Endothelial cell of umbilical vein (primary cell): ENCODE data around the gene EPB41L1. TPM values are rescaled to one million over a fixed set of nuclear protein-coding genes. Genes with fewer than 3 reads are reported as not detected.

ENCODE experiments used
- BruUV-seq: library from RNA; stranded (reverse); fragments of 400-500 nt; replicated peaks from 2 replicates; lab custom pipeline; 2021; lab: Mats Ljungman, UMichigan
- CTCF ChIA-PET: fragments of 300-600, 350-600 bp; sonication (Branson Sonifier 250); formaldehyde crosslinking; loops from one replicate; lab custom pipeline; 2021; ENCODE audit warnings: antibody characterized with exemption, inconsistent platforms; lab: Charles Lee
- POLR2A ChIA-PET: fragments of 300-600, 350-600 bp; sonication (Branson Sonifier 250); formaldehyde crosslinking; loops from one replicate; lab custom pipeline; 2021; ENCODE audit warnings: antibody characterized with exemption, inconsistent platforms; lab: Charles Lee
- DNase-seq: peaks from one replicate; pipeline ENCODE4 v3.0.0-alpha.2; 2011; ENCODE audit warnings: low read depth, low spot score
- FAIRE-seq: peaks from 2 replicates; lab custom pipeline; 2011; peaks lifted over from hg19 to GRCh38; lab: Jason Lieb, UNC
- H2AFZ ChIP-seq: 2 replicates; pipeline ENCODE4 v1.6.0; 2012; ENCODE audit warnings: low read depth, low read length, control low read depth, inconsistent platforms
- H3K27ac ChIP-seq: 2 replicates; pipeline ENCODE4 v1.5.1; 2011; ENCODE audit warnings: low read depth, mild to moderate bottlenecking, control low read depth, low read length, moderate library complexity; ENCODE audit not compliant: insufficient read depth
- H3K27me3 ChIP-seq, 2 experiments: 2 replicates each; pipeline versions ENCODE4 v1.6.0 to v1.6.1; 2011; ENCODE audit warnings: low read length in 2 of 2, mixed read lengths in 1 of 2; ENCODE audit not compliant: control insufficient read depth in 2 of 2, insufficient read depth in 2 of 2
- H3K36me3 ChIP-seq, 2 experiments: 2 replicates in 1 of 2; 3 replicates in 1 of 2; pipeline ENCODE4 v1.5.1; 2011; ENCODE audit warnings: low read length in 2 of 2, mild to moderate bottlenecking in 1 of 2, moderate library complexity in 1 of 2; ENCODE audit not compliant: control insufficient read depth in 2 of 2, insufficient read depth in 2 of 2; ENCODE audit errors: extremely low read depth in 1 of 2
- H3K4me1 ChIP-seq: 3 replicates; pipeline ENCODE4 v1.5.1; 2011; ENCODE audit warnings: mild to moderate bottlenecking, low read length; ENCODE audit not compliant: control insufficient read depth, insufficient read depth; ENCODE audit errors: extremely low read depth
- H3K4me2 ChIP-seq: 2 replicates; pipeline ENCODE4 v1.6.1; 2011; ENCODE audit warnings: low read length, control low read depth, mixed read lengths; ENCODE audit not compliant: insufficient read depth
- H3K4me3 ChIP-seq, 3 experiments: fragments of 200-600 bp in 1 of 3; sonication (generic), shearing (Covaris generic) in 1 of 3; replicated peaks in 1 of 3; 2 replicates each; pipeline ENCODE4 v1.5.1; 2011 to 2016; ENCODE audit warnings: control low read depth in 3 of 3, low read length in 3 of 3, mild to moderate bottlenecking in 2 of 3, inconsistent platforms in 1 of 3, low read depth in 1 of 3, moderate library complexity in 1 of 3; ENCODE audit not compliant: insufficient read depth in 1 of 3
- H3K79me2 ChIP-seq: 2 replicates; pipeline ENCODE4 v1.6.0; 2012; ENCODE audit warnings: low read length, inconsistent platforms; ENCODE audit not compliant: control insufficient read depth, insufficient read depth
- H3K9ac ChIP-seq: replicated peaks from 2 replicates; pipeline ENCODE3; 2011; ENCODE audit warnings: low read length, control low read depth; ENCODE audit not compliant: insufficient read depth; ENCODE audit errors: extremely low read depth
- H3K9me1 ChIP-seq: replicated peaks from 3 replicates; pipeline ENCODE4 v1.6.0; 2011; ENCODE audit warnings: mild to moderate bottlenecking, low read length; ENCODE audit not compliant: control insufficient read depth, insufficient read depth; ENCODE audit errors: extremely low read depth
- H3K9me3 ChIP-seq: replicated peaks from 2 replicates; pipeline ENCODE4 v1.5.1; 2012; ENCODE audit warnings: low read length, inconsistent platforms; ENCODE audit not compliant: control insufficient read depth, insufficient read depth
- H4K20me1 ChIP-seq: replicated peaks from 2 replicates; pipeline ENCODE3; 2011; ENCODE audit warnings: mild to moderate bottlenecking, low read length; ENCODE audit not compliant: control insufficient read depth, insufficient read depth; ENCODE audit errors: extremely low read depth
- CTCF ChIP-seq, 2 donors: IDR thresholded peaks; 1 replicate in 1 of 2; 2 replicates in 1 of 2; pipeline ENCODE4 v1.5.1; 2011; ENCODE audit warnings: low read length in 2 of 2, mild to moderate bottlenecking in 2 of 2, moderate library complexity in 2 of 2, control low read depth in 1 of 2, inconsistent platforms in 1 of 2, low read depth in 1 of 2; ENCODE audit not compliant: insufficient read depth in 1 of 2; ENCODE audit errors: extremely low read depth in 1 of 2
- EZH2 ChIP-seq: IDR thresholded peaks from 2 replicates; pipeline ENCODE4 v1.6.1; 2012; ENCODE audit warnings: borderline replicate concordance, low read depth, mild to moderate bottlenecking, moderate library complexity, low read length, inconsistent platforms; ENCODE audit not compliant: severe bottlenecking
- FOS ChIP-seq: IDR thresholded peaks from 2 replicates; pipeline ENCODE4 v1.6.1; 2011; ENCODE audit warnings: mild to moderate bottlenecking, low read length, moderate library complexity, borderline replicate concordance; ENCODE audit not compliant: insufficient read depth
- GATA2 ChIP-seq: IDR thresholded peaks from 2 replicates; pipeline ENCODE4 v1.7.0; 2011; ENCODE audit warnings: low read depth, mild to moderate bottlenecking, moderate library complexity, mixed read lengths, low read length; ENCODE audit not compliant: insufficient read length, insufficient read depth
- JUN ChIP-seq: IDR thresholded peaks from 2 replicates; pipeline ENCODE4 v1.6.1; 2011; ENCODE audit warnings: borderline replicate concordance, low read depth; ENCODE audit not compliant: insufficient read length, insufficient read depth
- MAX ChIP-seq: IDR thresholded peaks from 2 replicates; pipeline ENCODE4 v1.6.1; 2011; ENCODE audit not compliant: insufficient read depth, insufficient read length
- MYC ChIP-seq: IDR thresholded peaks from one replicate; pipeline ENCODE4 v1.6.1; 2011; ENCODE audit warnings: mild to moderate bottlenecking, low read depth, low read length
- POLR2A ChIP-seq: IDR thresholded peaks from 2 replicates; pipeline ENCODE4 v1.6.1; 2012; ENCODE audit warnings: low read depth, mild to moderate bottlenecking, control low read depth, low read length
- POLR2AphosphoS5 ChIP-seq: IDR thresholded peaks from 2 replicates; pipeline ENCODE4 v1.6.1; 2012; ENCODE audit warnings: low read depth, mild to moderate bottlenecking, control low read depth, low read length, moderate library complexity; ENCODE audit not compliant: insufficient read depth
- dilution Hi-C: fragments of 300-500 bp; cut with MboI; formaldehyde crosslinking; loops from one replicate; pipeline ENCODE4 v1.15.0; 2019; ENCODE audit warnings: low sequenced_read_pairs; ENCODE audit not compliant: extremely low pct_ligation_motif_present
- intact Hi-C: fragments of 100-400 bp; cut with micrococcal nuclease; formaldehyde crosslinking; loops from one replicate; pipeline ENCODE4 v1.10.0; 2022
- polyA plus RNA-seq, 4 experiments: library from polyadenylated mRNA; depleted of rRNA in 3 of 4; stranded (reverse) in 3 of 4; unstranded in 1 of 4; fragments of >200 nt; gene quantifications; 2 replicates each; pipeline versions ENCODE4 v1.2.1 to v1.2.3, GENCODE V29; 2011 to 2012; ENCODE audit warnings: missing spikeins in 1 of 4
- total RNA-seq: library from RNA; stranded (reverse); gene quantifications from 2 replicates; pipeline ENCODE4 v1.2.3, GENCODE V29; 2021

Gene EPB41L1
- total and polyA plus RNA-seq, 2 donors (not counting 3 experiments of a cell fraction or from before 2014, with no cell fraction given), result 6.1 to 12.2 TPM

- no peaks in the 10 kb centered on the region for H3K9me1 ChIP-seq
- ChIA-PET CTCF (interaction anchor here (0.5 to 1.8 kb wide), 4 partner anchors 22 to 165 kb away, joined by 3 to 15 read pairs (median 4); no protein-coding TSS in a partner anchor), POLR2A (no interaction called here)
- BruUV-seq, result no TSS peak
- FAIRE-seq, result no peak
- intact Hi-C loops (no loop called here), dilution Hi-C loops (no loop called here)
- H3K79me2 ChIP-seq, result peaks cover 35% of the 10 kb centered on the region
- H3K27me3 ChIP-seq, result peaks cover 0 to 5% of the 10 kb centered on the region in 2 experiments
- H3K27ac ChIP-seq, result no peak overlapping the region
- H3K4me1 ChIP-seq, result peaks cover 10% of the 10 kb centered on the region
- no peak for DNase-seq
- peaks cover 0 to 1% of the 10 kb centered on the region in 2 experiments for H3K36me3 ChIP-seq
- H4K20me1 ChIP-seq, result no peaks in the 10 kb centered on the region
- no peak overlapping the region for H3K4me2 ChIP-seq
- H2AFZ ChIP-seq, result no peak overlapping the region
- no peak overlapping the region for H3K9ac ChIP-seq
- no peak overlapping the region for H3K4me3 ChIP-seq
- H3K9me3 ChIP-seq, result no peaks in the 10 kb centered on the region
- no peak for TF ChIP-seq JUN
- TF ChIP-seq GATA2, result no peak
- no peak for TF ChIP-seq FOS
- no peak for TF ChIP-seq CTCF (IDR thresholded peaks at IDR 0.05; ENCODE audit: extremely low read depth in 1 of 2, insufficient read depth in 1 of 2, low read depth in 1 of 2, low read length in 2 of 2)
- TF ChIP-seq POLR2AphosphoS5, result no peak
- no peak for TF ChIP-seq POLR2A
- no peak for TF ChIP-seq MYC
- no peak for TF ChIP-seq MAX
- no peak for TF ChIP-seq EZH2
Observed at GRCh38 chr20:36234771-36235320, 80.3 kb downstream of the EPB41L1 start.
